HCT116 (cell line): ENCODE measurements around the gene APOB. TPM values are rescaled to one million over a fixed set of nuclear protein-coding genes. Genes with fewer than 3 reads are reported as not detected.

Experiments used
- ATAC-seq: fragments of 200-7000 bp; cut with Tn5 transposase; 2 replicates; pipeline ENCODE4 v1.9.1; 2020; ENCODE audit warnings: mild to moderate bottlenecking, moderate library complexity
- BruUV-seq: library from RNA; stranded (reverse); fragments of 400-500 nt; replicated peaks from 2 replicates; lab custom pipeline; 2021; lab: Mats Ljungman, UMichigan
- CTCF ChIA-PET: fragments of 300-600 bp; sonication (Branson Sonifier 250); formaldehyde crosslinking; loops from one replicate; lab custom pipeline; 2021; ENCODE audit warnings: antibody characterized with exemption; lab: Charles Lee
- POLR2A ChIA-PET: fragments of 300-600, 350-600 bp; sonication (Branson Sonifier 250); formaldehyde crosslinking; loops from one replicate; lab custom pipeline; 2021; ENCODE audit warnings: antibody characterized with exemption; lab: Charles Lee
- RAD21 ChIA-PET, 2 experiments: fragments of 300-600 bp; sonication (Branson Sonifier 250); formaldehyde crosslinking; loops; one replicate each; lab custom pipeline; 2023; ENCODE audit warnings: low total read pairs in 2 of 2; ENCODE audit not compliant: uncharacterized antibody in 2 of 2, unreplicated experiment in 2 of 2, low non-redundant PET in 1 of 2; lab: Charles Lee
- DNase-seq: peaks from one replicate; pipeline ENCODE4 v3.0.0-alpha.2; 2010; ENCODE audit warnings: low read depth, low spot score
- H2AFZ ChIP-seq: fragments of 200-600 bp; shearing (Covaris generic), sonication (generic); 2 replicates; pipeline ENCODE4 v1.6.1; 2017; ENCODE audit warnings: low read depth, mixed run types, mixed read lengths, antibody characterized with exemption, low read length; ENCODE audit not compliant: poor library complexity, severe bottlenecking
- H3K27ac ChIP-seq: 2 replicates; pipeline ENCODE4 v1.5.1; 2012; ENCODE audit warnings: low read depth, low read length
- H3K27me3 ChIP-seq: fragments of 200-600 bp; sonication (generic); 2 replicates; pipeline ENCODE4 v1.6.1; 2016; ENCODE audit warnings: mixed run types, low read length, mixed read lengths; ENCODE audit not compliant: insufficient read depth
- H3K36me3 ChIP-seq, 2 experiments: fragments of 200-500 bp in 1 of 2; fragments of 200-600 bp in 1 of 2; sonication (Bioruptor generic) in 1 of 2; sonication (generic) in 1 of 2; 2 replicates each; pipeline versions ENCODE4 v1.5.1 to v1.6.1; 2014 to 2016; ENCODE audit warnings: low read length in 2 of 2, inconsistent platforms in 1 of 2, mixed read lengths in 1 of 2, mixed run types in 1 of 2; ENCODE audit not compliant: insufficient read depth in 2 of 2, control insufficient read depth in 1 of 2
- H3K4me1 ChIP-seq, 2 experiments: fragments of 200-600 bp in 1 of 2; sonication (generic) in 1 of 2; 2 replicates each; pipeline versions ENCODE4 v1.5.1 to v1.6.1; 2012 to 2017; ENCODE audit warnings: low read length in 2 of 2, inconsistent platforms in 1 of 2, mild to moderate bottlenecking in 1 of 2, mixed read lengths in 1 of 2, mixed run types in 1 of 2, moderate library complexity in 1 of 2; ENCODE audit not compliant: insufficient read depth in 2 of 2, control insufficient read depth in 1 of 2
- H3K4me2 ChIP-seq: fragments of 200-600 bp; sonication (generic); 2 replicates; pipeline ENCODE4 v1.6.1; 2017; ENCODE audit warnings: mixed run types, low read length, mixed read lengths
- H3K4me3 ChIP-seq, 2 experiments: fragments of 200-600 bp in 1 of 2; sonication (generic) in 1 of 2; replicated peaks in 1 of 2; 2 replicates each; pipeline ENCODE4 v1.5.1; 2011 to 2016; ENCODE audit warnings: low read length in 2 of 2, control low read depth in 1 of 2, low read depth in 1 of 2, mild to moderate bottlenecking in 1 of 2, mixed read lengths in 1 of 2, mixed run types in 1 of 2
- H3K79me2 ChIP-seq: fragments of 200-600 bp; sonication (generic); 2 replicates; pipeline ENCODE4 v1.6.1; 2017; ENCODE audit warnings: mild to moderate bottlenecking, mixed run types, low read length, moderate library complexity, mixed read lengths; ENCODE audit not compliant: insufficient read depth
- H3K9ac ChIP-seq: fragments of 200-600 bp; sonication (generic); 2 replicates; pipeline ENCODE4 v1.6.1; 2016; ENCODE audit warnings: low read length, mixed read lengths
- H3K9me2 ChIP-seq: fragments of 200-600 bp; sonication (generic), shearing (Covaris generic); 2 replicates; pipeline ENCODE4 v1.6.1; 2017; ENCODE audit warnings: mixed run types, mild to moderate bottlenecking, moderate library complexity; ENCODE audit not compliant: insufficient read depth
- H3K9me3 ChIP-seq, 2 experiments: fragments of 200-500 bp in 1 of 2; fragments of 200-600 bp in 1 of 2; sonication (Bioruptor generic) in 1 of 2; sonication (generic) in 1 of 2; 2 replicates each; pipeline ENCODE4 v1.6.1; 2014 to 2017; ENCODE audit warnings: low read length in 2 of 2, mixed read lengths in 2 of 2, inconsistent platforms in 1 of 2, low read depth in 1 of 2, mild to moderate bottlenecking in 1 of 2, mixed run types in 1 of 2, moderate library complexity in 1 of 2; ENCODE audit not compliant: control insufficient read depth in 1 of 2, insufficient read depth in 1 of 2
- H4K20me1 ChIP-seq: fragments of 200-600 bp; sonication (generic), shearing (Covaris generic); 2 replicates; pipeline ENCODE4 v1.6.1; 2017; ENCODE audit warnings: mixed run types, mild to moderate bottlenecking, moderate library complexity; ENCODE audit not compliant: insufficient read depth
- FOSL1 ChIP-seq: IDR thresholded peaks from 2 replicates; pipeline ENCODE4 v1.6.1; 2012; ENCODE audit warnings: low read depth
- RAD21 ChIP-seq: IDR thresholded peaks from 2 replicates; pipeline ENCODE4 v1.6.1; 2012; ENCODE audit warnings: low read depth, mild to moderate bottlenecking
- SP1 ChIP-seq: IDR thresholded peaks from 2 replicates; pipeline ENCODE4 v1.6.1; 2012; ENCODE audit warnings: low read depth
- ZNF274 ChIP-seq: fragments of 200-500 bp; sonication (Bioruptor generic); IDR thresholded peaks from 2 replicates; pipeline ENCODE4 v1.6.1; 2014; ENCODE audit warnings: mild to moderate bottlenecking, low read depth, low read length, inconsistent platforms
- intact Hi-C: fragments of 100-400 bp; cut with micrococcal nuclease; formaldehyde crosslinking; loops from 2 replicates; pipeline ENCODE4 v1.10.0; 2022
- total RNA-seq: library from RNA; stranded (reverse); gene quantifications from one replicate; pipeline ENCODE4 v1.2.1, GENCODE V29; 2021; ENCODE audit not compliant: unreplicated experiment
- TF ChIP-seq, protein P1 (sequence below): IDR thresholded peaks from 2 replicates; pipeline ENCODE4 v1.6.1; 2011; ENCODE audit warnings: mild to moderate bottlenecking, low read length, moderate library complexity; ENCODE audit not compliant: insufficient replicate concordance; ENCODE audit errors: extremely low read depth
- TF ChIP-seq, protein P2 (sequence below), 3 experiments: fragments of 200-600 bp in 1 of 3; sonication (generic) in 1 of 3; IDR thresholded peaks in 2 of 3; conservative IDR thresholded peaks in 1 of 3; 2 replicates each; pipeline ENCODE4 v1.5.1; 2012 to 2017; ENCODE audit warnings: low read depth in 2 of 3, low read length in 2 of 3, antibody characterized with exemption in 1 of 3, borderline replicate concordance in 1 of 3, control low read depth in 1 of 3, mild to moderate bottlenecking in 1 of 3, mixed read lengths in 1 of 3, mixed run types in 1 of 3, moderate library complexity in 1 of 3; ENCODE audit not compliant: insufficient read depth in 1 of 3
- TF ChIP-seq, protein P3 (sequence below): IDR thresholded peaks from 2 replicates; pipeline ENCODE4 v1.6.1; 2012; ENCODE audit warnings: low read depth

APOB gene
- total RNA-seq, 1 experiment from 2014 or later = 1.6 TPM

DNA sequence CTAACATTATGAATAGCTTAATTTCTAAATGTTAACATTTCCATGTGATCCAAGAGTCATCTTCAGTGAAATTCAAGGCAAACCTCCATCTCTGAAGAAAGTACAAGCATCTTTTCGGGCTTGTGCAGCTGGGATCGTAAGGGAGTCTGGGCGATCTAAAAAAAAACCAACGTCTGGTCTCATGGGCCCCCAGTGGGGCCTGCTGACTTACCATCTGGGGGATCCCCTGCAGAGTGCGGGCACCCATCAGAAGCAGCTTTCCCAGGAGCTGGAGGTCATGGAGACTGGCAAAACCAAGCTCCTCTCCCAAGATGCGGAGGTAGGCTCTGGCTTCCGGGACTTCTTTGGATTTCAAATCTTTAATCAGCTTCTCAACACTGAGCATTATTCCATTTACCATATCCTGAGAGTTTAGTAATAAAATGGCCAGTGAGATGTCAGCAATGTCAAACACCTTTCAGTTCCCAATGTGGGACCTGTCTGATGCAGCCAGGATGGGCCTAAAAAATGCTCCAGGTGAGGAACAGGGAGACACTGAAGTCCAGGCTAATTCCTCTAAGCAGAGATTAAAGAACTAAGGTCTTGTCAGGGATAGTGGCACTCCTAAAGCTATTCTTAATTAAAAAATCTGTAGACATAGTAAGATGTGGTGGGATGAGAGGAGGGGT lies 19.0 kb downstream of the APOB start:
- no peak overlapping the region for H3K9ac ChIP-seq
- no peaks in the 10 kb centered on the region for H3K9me3 ChIP-seq
- ChIA-PET POLR2A (no interaction called here), RAD21 (interaction anchor here in 1 of 2 experiments (0.7 kb wide), 1 partner anchor 364 kb away, joined by 3 read pairs; no protein-coding TSS in a partner anchor), CTCF (interaction anchor here (2.3 kb wide), 1 partner anchor 364 kb away, joined by 15 read pairs; no protein-coding TSS in a partner anchor)
- TF ChIP-seq ZNF274 (no peak), FOSL1 (no peak), SP1 (no peak), RAD21 (no peak)
- TF ChIP-seq, protein P1, sequence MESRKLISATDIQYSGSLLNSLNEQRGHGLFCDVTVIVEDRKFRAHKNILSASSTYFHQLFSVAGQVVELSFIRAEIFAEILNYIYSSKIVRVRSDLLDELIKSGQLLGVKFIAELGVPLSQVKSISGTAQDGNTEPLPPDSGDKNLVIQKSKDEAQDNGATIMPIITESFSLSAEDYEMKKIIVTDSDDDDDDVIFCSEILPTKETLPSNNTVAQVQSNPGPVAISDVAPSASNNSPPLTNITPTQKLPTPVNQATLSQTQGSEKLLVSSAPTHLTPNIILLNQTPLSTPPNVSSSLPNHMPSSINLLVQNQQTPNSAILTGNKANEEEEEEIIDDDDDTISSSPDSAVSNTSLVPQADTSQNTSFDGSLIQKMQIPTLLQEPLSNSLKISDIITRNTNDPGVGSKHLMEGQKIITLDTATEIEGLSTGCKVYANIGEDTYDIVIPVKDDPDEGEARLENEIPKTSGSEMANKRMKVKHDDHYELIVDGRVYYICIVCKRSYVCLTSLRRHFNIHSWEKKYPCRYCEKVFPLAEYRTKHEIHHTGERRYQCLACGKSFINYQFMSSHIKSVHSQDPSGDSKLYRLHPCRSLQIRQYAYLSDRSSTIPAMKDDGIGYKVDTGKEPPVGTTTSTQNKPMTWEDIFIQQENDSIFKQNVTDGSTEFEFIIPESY = no peak
- TF ChIP-seq, protein P2, sequence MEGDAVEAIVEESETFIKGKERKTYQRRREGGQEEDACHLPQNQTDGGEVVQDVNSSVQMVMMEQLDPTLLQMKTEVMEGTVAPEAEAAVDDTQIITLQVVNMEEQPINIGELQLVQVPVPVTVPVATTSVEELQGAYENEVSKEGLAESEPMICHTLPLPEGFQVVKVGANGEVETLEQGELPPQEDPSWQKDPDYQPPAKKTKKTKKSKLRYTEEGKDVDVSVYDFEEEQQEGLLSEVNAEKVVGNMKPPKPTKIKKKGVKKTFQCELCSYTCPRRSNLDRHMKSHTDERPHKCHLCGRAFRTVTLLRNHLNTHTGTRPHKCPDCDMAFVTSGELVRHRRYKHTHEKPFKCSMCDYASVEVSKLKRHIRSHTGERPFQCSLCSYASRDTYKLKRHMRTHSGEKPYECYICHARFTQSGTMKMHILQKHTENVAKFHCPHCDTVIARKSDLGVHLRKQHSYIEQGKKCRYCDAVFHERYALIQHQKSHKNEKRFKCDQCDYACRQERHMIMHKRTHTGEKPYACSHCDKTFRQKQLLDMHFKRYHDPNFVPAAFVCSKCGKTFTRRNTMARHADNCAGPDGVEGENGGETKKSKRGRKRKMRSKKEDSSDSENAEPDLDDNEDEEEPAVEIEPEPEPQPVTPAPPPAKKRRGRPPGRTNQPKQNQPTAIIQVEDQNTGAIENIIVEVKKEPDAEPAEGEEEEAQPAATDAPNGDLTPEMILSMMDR (IDR thresholded peaks at IDR 0.05 in 2 of 3, conservative IDR thresholded peaks at IDR 0.05 in 1 of 3; ENCODE audit: borderline replicate concordance in 1 of 3, insufficient read depth in 1 of 3, low read depth in 2 of 3, low read length in 2 of 3) = no peak
- TF ChIP-seq, protein P3, sequence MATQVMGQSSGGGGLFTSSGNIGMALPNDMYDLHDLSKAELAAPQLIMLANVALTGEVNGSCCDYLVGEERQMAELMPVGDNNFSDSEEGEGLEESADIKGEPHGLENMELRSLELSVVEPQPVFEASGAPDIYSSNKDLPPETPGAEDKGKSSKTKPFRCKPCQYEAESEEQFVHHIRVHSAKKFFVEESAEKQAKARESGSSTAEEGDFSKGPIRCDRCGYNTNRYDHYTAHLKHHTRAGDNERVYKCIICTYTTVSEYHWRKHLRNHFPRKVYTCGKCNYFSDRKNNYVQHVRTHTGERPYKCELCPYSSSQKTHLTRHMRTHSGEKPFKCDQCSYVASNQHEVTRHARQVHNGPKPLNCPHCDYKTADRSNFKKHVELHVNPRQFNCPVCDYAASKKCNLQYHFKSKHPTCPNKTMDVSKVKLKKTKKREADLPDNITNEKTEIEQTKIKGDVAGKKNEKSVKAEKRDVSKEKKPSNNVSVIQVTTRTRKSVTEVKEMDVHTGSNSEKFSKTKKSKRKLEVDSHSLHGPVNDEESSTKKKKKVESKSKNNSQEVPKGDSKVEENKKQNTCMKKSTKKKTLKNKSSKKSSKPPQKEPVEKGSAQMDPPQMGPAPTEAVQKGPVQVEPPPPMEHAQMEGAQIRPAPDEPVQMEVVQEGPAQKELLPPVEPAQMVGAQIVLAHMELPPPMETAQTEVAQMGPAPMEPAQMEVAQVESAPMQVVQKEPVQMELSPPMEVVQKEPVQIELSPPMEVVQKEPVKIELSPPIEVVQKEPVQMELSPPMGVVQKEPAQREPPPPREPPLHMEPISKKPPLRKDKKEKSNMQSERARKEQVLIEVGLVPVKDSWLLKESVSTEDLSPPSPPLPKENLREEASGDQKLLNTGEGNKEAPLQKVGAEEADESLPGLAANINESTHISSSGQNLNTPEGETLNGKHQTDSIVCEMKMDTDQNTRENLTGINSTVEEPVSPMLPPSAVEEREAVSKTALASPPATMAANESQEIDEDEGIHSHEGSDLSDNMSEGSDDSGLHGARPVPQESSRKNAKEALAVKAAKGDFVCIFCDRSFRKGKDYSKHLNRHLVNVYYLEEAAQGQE = no peak
- DNase-seq (no peak), ATAC-seq (no peak)
- H3K27ac ChIP-seq = no peak overlapping the region
- H3K27me3 ChIP-seq = peaks cover 31% of the 10 kb centered on the region
- no peak overlapping the region for H2AFZ ChIP-seq
- no peak overlapping the region for H3K4me2 ChIP-seq
- no peak overlapping the region for H3K4me3 ChIP-seq
- H3K9me2 ChIP-seq = no peaks in the 10 kb centered on the region
- H3K79me2 ChIP-seq = no peaks in the 10 kb centered on the region
- H3K4me1 ChIP-seq = no peaks in the 10 kb centered on the region
- no TSS peak for BruUV-seq
- intact Hi-C loops = loop anchor here (5.0 kb wide), 1 partner anchor 243 kb away; no protein-coding TSS in a partner anchor
- H4K20me1 ChIP-seq = no peaks in the 10 kb centered on the region
- H3K36me3 ChIP-seq = no peaks in the 10 kb centered on the region
